ENCODE results near the gene SUV39H2. TPM values are rescaled to one million over a fixed set of nuclear protein-coding genes. Genes with fewer than 3 reads are reported as not detected.

SUV39H2 gene
- total RNA-seq, 4 donors from 2014 or later = 3.1 to 11.3 (median 3.6) TPM

DNA sequence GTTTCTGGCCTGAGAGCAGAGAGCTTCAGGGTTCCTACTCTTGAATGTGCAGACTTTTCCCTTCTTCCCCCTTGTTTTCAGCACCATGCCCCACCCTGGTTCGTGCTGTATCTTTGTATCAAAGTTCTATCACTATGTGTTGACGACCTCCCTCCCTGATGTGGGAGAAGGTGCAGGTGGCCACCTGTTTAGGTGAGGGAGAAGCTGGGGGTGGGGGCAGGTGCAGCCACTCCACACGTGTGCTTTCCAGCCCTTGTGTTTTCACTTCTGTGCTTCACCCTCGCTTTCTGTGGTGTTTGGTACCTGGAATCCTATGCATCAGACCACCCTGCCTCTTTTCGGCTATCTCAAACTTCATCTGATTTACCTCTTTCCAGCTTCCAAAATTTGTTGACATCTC, 19.6 kb upstream of the SUV39H2 start:
- TF ChIP-seq, protein P1, sequence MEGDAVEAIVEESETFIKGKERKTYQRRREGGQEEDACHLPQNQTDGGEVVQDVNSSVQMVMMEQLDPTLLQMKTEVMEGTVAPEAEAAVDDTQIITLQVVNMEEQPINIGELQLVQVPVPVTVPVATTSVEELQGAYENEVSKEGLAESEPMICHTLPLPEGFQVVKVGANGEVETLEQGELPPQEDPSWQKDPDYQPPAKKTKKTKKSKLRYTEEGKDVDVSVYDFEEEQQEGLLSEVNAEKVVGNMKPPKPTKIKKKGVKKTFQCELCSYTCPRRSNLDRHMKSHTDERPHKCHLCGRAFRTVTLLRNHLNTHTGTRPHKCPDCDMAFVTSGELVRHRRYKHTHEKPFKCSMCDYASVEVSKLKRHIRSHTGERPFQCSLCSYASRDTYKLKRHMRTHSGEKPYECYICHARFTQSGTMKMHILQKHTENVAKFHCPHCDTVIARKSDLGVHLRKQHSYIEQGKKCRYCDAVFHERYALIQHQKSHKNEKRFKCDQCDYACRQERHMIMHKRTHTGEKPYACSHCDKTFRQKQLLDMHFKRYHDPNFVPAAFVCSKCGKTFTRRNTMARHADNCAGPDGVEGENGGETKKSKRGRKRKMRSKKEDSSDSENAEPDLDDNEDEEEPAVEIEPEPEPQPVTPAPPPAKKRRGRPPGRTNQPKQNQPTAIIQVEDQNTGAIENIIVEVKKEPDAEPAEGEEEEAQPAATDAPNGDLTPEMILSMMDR (IDR thresholded peaks at IDR 0.05; ENCODE audit: low read depth) = no peak

DNA sequence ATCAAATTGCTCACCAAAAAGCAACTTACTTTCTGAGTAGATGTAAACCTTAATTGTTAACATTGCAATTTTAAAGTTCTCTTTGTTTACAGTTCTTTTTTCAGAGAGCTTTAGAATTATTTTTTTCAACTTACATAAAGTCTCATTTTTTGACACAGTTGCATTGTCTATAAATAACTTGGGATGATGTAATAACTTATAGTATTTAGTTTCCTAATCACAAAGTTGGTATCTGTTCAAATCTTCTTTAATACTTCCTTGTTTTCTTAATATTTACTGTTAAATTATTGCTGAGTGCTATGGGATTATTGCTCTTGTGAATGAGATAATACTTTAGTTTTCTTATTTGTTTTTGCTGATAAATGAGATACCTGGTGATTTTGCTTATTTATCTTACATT, 18.9 kb upstream of the SUV39H2 start:
- TF ChIP-seq, protein P1 (IDR thresholded peaks at IDR 0.05; ENCODE audit: low read depth) = no peak

DNA sequence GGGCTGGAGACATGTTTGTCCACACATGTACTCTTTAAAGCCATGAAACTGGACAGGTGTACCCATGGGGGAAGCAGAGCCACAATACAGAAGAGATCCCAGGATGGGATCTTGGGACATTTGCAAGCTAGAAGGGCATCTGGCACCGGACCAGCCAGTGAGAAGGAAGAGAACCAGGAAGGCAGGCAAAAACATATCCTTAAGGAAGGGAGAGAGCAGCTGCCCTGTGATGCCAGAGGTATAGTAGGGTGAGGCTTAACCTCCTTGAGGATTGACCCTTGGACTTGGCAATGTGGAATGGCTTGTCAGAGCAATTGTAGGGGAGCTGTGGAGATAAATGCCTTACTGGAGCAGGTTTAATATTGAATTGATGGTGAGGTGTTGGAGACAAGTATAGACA, 17.9 kb upstream of the SUV39H2 start:
- TF ChIP-seq, protein P1 (IDR thresholded peaks at IDR 0.05; ENCODE audit: low read depth) = no peak

DNA sequence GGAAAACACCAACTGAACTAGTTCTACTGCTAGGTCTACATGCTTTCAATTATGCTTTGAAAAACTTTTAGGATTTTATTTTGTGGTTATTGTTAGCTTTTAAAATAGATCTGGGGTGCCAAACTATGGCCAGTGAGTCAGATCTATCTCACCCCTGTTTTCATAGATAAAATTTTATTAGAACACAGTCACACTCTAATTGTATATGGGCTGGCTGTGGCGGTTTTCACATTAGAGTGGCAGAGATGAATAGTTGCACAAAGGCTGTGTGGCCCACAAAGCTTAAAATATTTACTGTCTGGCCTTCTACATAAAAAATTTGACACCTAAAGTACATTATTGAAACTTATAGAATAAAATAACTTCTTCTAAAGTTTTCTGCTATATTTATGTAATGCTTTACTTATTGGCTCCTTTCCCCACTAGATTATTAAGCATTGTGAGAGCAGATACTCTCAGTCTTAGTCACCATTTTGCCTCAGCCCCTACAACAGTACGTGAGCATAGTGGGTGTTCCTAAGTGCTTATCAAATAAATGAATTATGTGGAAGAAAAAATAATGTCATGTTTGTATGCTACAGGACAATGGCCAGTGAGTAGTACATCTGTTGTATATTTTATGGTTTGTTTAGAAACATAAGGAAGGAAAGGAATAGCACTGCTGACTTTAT, 5.4 kb upstream of the SUV39H2 start:
- TF ChIP-seq, protein P1 (IDR thresholded peaks at IDR 0.05; ENCODE audit: low read depth) = no peak

DNA sequence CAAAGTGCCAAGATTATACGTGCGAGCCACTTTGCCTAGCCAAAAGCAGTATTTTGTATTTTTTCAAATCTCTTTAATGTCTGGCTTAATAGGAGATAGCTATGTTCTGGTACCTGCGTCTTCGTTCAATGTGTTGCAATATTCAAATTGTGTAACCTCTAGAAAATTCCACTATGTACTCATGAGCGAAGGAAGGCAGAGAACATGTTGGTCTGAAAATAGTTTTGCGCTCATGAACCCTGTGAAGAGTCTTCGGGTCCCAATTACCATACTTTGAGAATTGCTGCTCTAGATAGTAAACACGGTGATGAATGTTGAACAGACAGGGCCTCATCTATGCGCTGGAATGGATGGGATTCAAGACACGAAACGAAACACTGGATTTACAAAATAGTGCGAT, 2.7 kb upstream of the SUV39H2 start:
- TF ChIP-seq, protein P1 (IDR thresholded peaks at IDR 0.05; ENCODE audit: low read depth) = no peak

DNA sequence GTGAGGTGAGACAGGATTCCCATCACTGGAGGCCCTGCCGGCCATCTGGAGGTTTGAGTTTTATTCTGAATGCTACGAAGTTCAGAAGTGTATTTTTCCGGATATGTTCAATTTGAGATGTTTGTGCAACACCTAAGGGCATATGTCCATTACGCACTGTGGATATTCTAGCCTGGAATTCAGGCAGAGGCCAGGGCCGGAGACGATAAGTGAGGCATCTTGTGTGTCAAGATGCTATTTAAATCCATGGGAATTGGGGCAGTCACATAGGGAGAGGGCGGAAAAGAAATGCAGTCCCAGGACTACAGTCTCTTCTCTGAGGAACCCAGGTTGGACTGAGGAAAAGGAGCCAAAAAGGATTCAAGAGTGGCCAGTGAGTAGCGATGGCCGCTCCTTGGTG, 1.9 kb upstream of the SUV39H2 start:
- TF ChIP-seq, protein P1 (IDR thresholded peaks at IDR 0.05; ENCODE audit: low read depth) = no peak

DNA sequence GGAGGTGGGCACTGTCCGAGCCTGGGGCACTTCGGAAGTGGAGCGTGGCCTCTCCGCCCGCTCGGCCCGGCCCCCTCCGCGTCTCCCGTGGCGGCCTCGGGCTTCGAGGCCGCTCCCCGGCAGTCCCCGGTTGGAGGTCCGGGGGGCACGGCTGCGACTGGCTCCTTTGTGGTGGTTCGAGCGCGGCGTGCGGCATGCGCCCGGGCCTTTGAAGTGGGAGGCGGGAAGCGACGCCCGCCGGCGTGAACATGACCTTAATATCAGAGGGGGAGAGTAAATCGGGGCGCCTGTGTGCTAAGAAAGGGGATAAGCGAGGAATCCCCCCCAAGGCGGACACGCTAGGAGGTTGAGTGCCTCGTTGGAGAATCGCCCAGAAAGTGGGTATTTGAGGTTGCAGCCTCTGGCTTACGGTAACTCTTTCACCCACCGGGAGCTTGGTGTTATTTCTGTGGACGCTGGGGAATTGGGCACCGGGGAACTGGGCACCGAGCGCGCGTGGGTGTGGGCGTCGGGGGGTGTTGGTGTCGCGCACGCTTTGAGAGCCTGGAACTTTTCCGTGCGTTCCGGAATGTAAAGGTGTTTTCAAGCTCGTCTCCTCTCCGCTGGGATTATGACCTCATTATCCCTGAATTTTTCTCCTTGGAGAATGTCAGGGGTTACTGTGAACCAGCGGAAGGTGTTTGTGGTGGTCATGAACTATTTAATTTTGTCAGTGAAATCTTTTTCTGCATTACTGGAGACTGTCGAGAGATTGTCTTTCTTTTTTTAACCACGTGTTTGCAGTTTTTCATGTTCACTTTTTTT, 660 bp downstream of the SUV39H2 start:
- TF ChIP-seq, protein P1 (IDR thresholded peaks at IDR 0.05; ENCODE audit: low read depth) = no peak
